Stimulated activated CD8-positive, alpha-beta memory T cell treated with anti-CD3 and anti-CD28 coated beads, Interleukin-12 subunit alpha, Interleukin-12 subunit beta, amount 100 ng/mL, for 4 hours (primary cell): Measurements from ENCODE around the gene SNX33.
"Not testable (repeated sequence)": the region's sequence is repeated elsewhere in the genome, so short reads cannot be mapped to it uniquely, and the experiment has no call there.

Source experiments
- DNase-seq: peaks from one replicate; pipeline ENCODE4 v3.0.0-alpha.2; 2020; ENCODE audit warnings: low read depth

SNX33 gene

GRCh38 chr15:75647370-75648155, at the start of gene SNX33:
SNX33 (plus strand) TSS chr15:75647912; CDS start chr15:75649103, 1,191 bp downstream.
- peak; percentile 46 for DNase-seq

- DNase-seq, result no peak
These were observed 49.4 kb upstream of the SNX33 start for GRCh38 chr15:75598361-75598760.

GRCh38 chr15:75599401-75599800, 48.3 kb upstream of the SNX33 start:
- no peak for DNase-seq

- no peak for DNase-seq
These were observed 41.7 kb upstream of the SNX33 start for GRCh38 chr15:75606026-75606425.

GRCh38 chr15:75606711-75607699, 40.7 kb upstream of the SNX33 start:
- no peak for DNase-seq

GRCh38 chr15:75616766-75617165, 30.9 kb upstream of the SNX33 start:
- no peak for DNase-seq

GRCh38 chr15:75620058-75620820, 27.5 kb upstream of the SNX33 start:
- no peak for DNase-seq

GRCh38 chr15:75620841-75621391, 26.8 kb upstream of the SNX33 start:
- no peak for DNase-seq

- no peak for DNase-seq
These were observed 25.2 kb upstream of the SNX33 start for GRCh38 chr15:75622505-75622904.

GRCh38 chr15:75625542-75626347, 22.0 kb upstream of the SNX33 start, which contains the start of gene SNUPN:
SNUPN (minus strand) TSS chr15:75625725; CDS start chr15:75621051, 4,674 bp downstream.
- peak; percentile 86 for DNase-seq

- no peak for DNase-seq
These were observed 15.8 kb upstream of the SNX33 start for GRCh38 chr15:75631935-75632334.

GRCh38 chr15:75633922-75634321, 13.8 kb upstream of the SNX33 start:
- not testable (repeated sequence) for DNase-seq

- no peak for DNase-seq
These were observed 11.7 kb upstream of the SNX33 start for GRCh38 chr15:75636026-75636425.

- DNase-seq, result no peak
These were observed 10.3 kb upstream of the SNX33 start for GRCh38 chr15:75637245-75638009.

- DNase-seq, result no peak
These were observed 8.5 kb upstream of the SNX33 start for GRCh38 chr15:75639191-75639708.

- DNase-seq, result peak; percentile 83
These were observed 7.8 kb upstream of the SNX33 start, which contains the start of gene IMP3 for GRCh38 chr15:75639709-75640482. IMP3 (minus strand) TSS chr15:75640224; CDS start chr15:75640168, 56 bp downstream.

GRCh38 chr15:75640483-75641178, 7.1 kb upstream of the SNX33 start:
- DNase-seq, result no peak

GRCh38 chr15:75641179-75641503, 6.6 kb upstream of the SNX33 start:
- no peak for DNase-seq
